HCT116 (cell line): ENCODE measurements around the gene JAG1.

Experiments used
- CEBPB ChIP-seq: IDR thresholded peaks from 2 replicates; pipeline ENCODE4 v1.6.1; 2012; ENCODE audit warnings: low read depth
- CTCF ChIP-seq, 3 experiments: fragments of 200-600 bp in 1 of 3; sonication (generic) in 1 of 3; IDR thresholded peaks in 2 of 3; conservative IDR thresholded peaks in 1 of 3; 2 replicates each; pipeline ENCODE4 v1.5.1; 2012 to 2017; ENCODE audit warnings: low read depth in 2 of 3, low read length in 2 of 3, antibody characterized with exemption in 1 of 3, borderline replicate concordance in 1 of 3, control low read depth in 1 of 3, mild to moderate bottlenecking in 1 of 3, mixed read lengths in 1 of 3, mixed run types in 1 of 3, moderate library complexity in 1 of 3; ENCODE audit not compliant: insufficient read depth in 1 of 3
- EZH2 ChIP-seq: fragments of 200-600 bp; sonication (generic); IDR thresholded peaks from 2 replicates; pipeline ENCODE4 v1.6.1; 2017; ENCODE audit warnings: antibody characterized with exemption, mixed run types
- EZH2phosphoT487 ChIP-seq: fragments of 200-600 bp; IDR thresholded peaks from 2 replicates; pipeline ENCODE4 v1.6.1; 2018; ENCODE audit warnings: antibody characterized with exemption, borderline replicate concordance
- FOSL1 ChIP-seq: IDR thresholded peaks from 2 replicates; pipeline ENCODE4 v1.6.1; 2012; ENCODE audit warnings: low read depth
- JUND ChIP-seq: IDR thresholded peaks from 2 replicates; pipeline ENCODE4 v1.6.1; 2012
- MAX ChIP-seq: IDR thresholded peaks from 2 replicates; pipeline ENCODE4 v1.6.1; 2012
- POLR2A ChIP-seq: IDR thresholded peaks from 2 replicates; pipeline ENCODE4 v1.7.0; 2011; ENCODE audit warnings: borderline replicate concordance; ENCODE audit not compliant: insufficient read depth, insufficient read length; ENCODE audit errors: extremely low read depth
- POLR2AphosphoS5 ChIP-seq: IDR thresholded peaks from 2 replicates; pipeline ENCODE4 v1.6.1; 2011; ENCODE audit warnings: mild to moderate bottlenecking, low read depth, low read length, moderate library complexity
- REST ChIP-seq: IDR thresholded peaks from 2 replicates; pipeline ENCODE4 v1.6.1; 2012; ENCODE audit warnings: low read depth
- SP1 ChIP-seq: IDR thresholded peaks from 2 replicates; pipeline ENCODE4 v1.6.1; 2012; ENCODE audit warnings: low read depth
- ZFX ChIP-seq: fragments of 450-650 bp; IDR thresholded peaks from 2 replicates; pipeline ENCODE4 v1.6.1; 2017

GRCh38 chr20:10625641-10626040, 48.2 kb downstream of the JAG1 start:
- TF ChIP-seq POLR2A = no peak
- no peak for TF ChIP-seq FOSL1
- no peak for TF ChIP-seq EZH2phosphoT487
- no peak for TF ChIP-seq POLR2AphosphoS5
- TF ChIP-seq CTCF (IDR thresholded peaks at IDR 0.05 in 2 of 3, conservative IDR thresholded peaks at IDR 0.05 in 1 of 3; ENCODE audit: borderline replicate concordance in 1 of 3, insufficient read depth in 1 of 3, low read depth in 2 of 3, low read length in 2 of 3) = no peak
- no peak for TF ChIP-seq JUND
- no peak for TF ChIP-seq SP1
- TF ChIP-seq EZH2 = no peak
- TF ChIP-seq ZFX = no peak
- no peak for TF ChIP-seq CEBPB
- no peak for TF ChIP-seq REST
- no peak for TF ChIP-seq MAX
